OCI-LY7 (cell line): ENCODE results near the gene IMMP2L. TPM values are rescaled to one million over a fixed set of nuclear protein-coding genes. Genes with fewer than 3 reads are reported as not detected.

Experiments used
- BruUV-seq: library from RNA; stranded (reverse); fragments of 400-500 nt; replicated peaks from 2 replicates; lab custom pipeline; 2021; lab: Mats Ljungman, UMichigan
- CTCF ChIA-PET: fragments of 300-600 bp; sonication (Branson Sonifier 250); formaldehyde crosslinking; loops from one replicate; lab custom pipeline; 2022; ENCODE audit warnings: antibody characterized with exemption; ENCODE audit not compliant: unreplicated experiment; lab: Charles Lee
- POLR2A ChIA-PET: fragments of 300-600 bp; sonication (Branson Sonifier 250); formaldehyde crosslinking; loops from one replicate; lab custom pipeline; 2022; ENCODE audit warnings: antibody characterized with exemption; lab: Charles Lee
- DNase-seq: peaks from one replicate; pipeline ENCODE4 v3.0.0-alpha.2; 2015; ENCODE audit warnings: low spot score
- H2AFZ ChIP-seq: fragments of 200-600 bp; sonication (generic), shearing (Covaris generic); 2 replicates; pipeline ENCODE4 v1.6.1; 2014; ENCODE audit warnings: mild to moderate bottlenecking, antibody characterized with exemption, low read length, moderate library complexity
- H3K27ac ChIP-seq: fragments of 200-600 bp; sonication (generic); 2 replicates; pipeline ENCODE4 v1.5.1; 2014; ENCODE audit warnings: mixed run types, low read depth, mild to moderate bottlenecking, moderate library complexity, low read length, inconsistent platforms; ENCODE audit not compliant: poor library complexity, severe bottlenecking
- H3K36me3 ChIP-seq: fragments of 200-600 bp; sonication (generic); 2 replicates; pipeline ENCODE4 v1.6.1; 2014; ENCODE audit warnings: mild to moderate bottlenecking, antibody characterized with exemption, low read length, moderate library complexity, mixed read lengths; ENCODE audit not compliant: insufficient read depth
- H3K4me1 ChIP-seq: fragments of 200-600 bp; sonication (generic); 2 replicates; pipeline ENCODE4 v1.5.1; 2014; ENCODE audit warnings: mild to moderate bottlenecking, low read length; ENCODE audit not compliant: insufficient read depth, poor library complexity, severe bottlenecking
- H3K4me2 ChIP-seq: fragments of 200-600 bp; sonication (generic); 2 replicates; pipeline ENCODE4 v1.6.1; 2014; ENCODE audit warnings: mild to moderate bottlenecking, low read length
- H3K4me3 ChIP-seq: fragments of 200-600 bp; sonication (generic); 2 replicates; pipeline ENCODE4 v1.5.1; 2014; ENCODE audit warnings: mild to moderate bottlenecking, low read depth, low read length; ENCODE audit not compliant: poor library complexity, severe bottlenecking
- H3K79me2 ChIP-seq: fragments of 200-600 bp; sonication (generic); 2 replicates; pipeline ENCODE4 v1.6.1; 2016; ENCODE audit warnings: low read depth, mild to moderate bottlenecking, low read length, moderate library complexity, mixed read lengths; ENCODE audit not compliant: insufficient read depth
- H3K9me2 ChIP-seq: fragments of 200-600 bp; sonication (generic); 2 replicates; pipeline ENCODE4 v1.6.1; 2016; ENCODE audit warnings: mild to moderate bottlenecking, low read length, mixed read lengths; ENCODE audit not compliant: insufficient read depth
- H3K9me3 ChIP-seq: fragments of 200-600 bp; sonication (generic); 2 replicates; pipeline ENCODE4 v1.6.1; 2014; ENCODE audit warnings: mild to moderate bottlenecking, mixed run types, low read length, mixed read lengths
- H4K20me1 ChIP-seq: fragments of 200-600 bp; sonication (generic); 2 replicates; pipeline ENCODE4 v1.6.1; 2014; ENCODE audit warnings: mild to moderate bottlenecking, antibody characterized with exemption, low read length, moderate library complexity, mixed read lengths; ENCODE audit not compliant: insufficient read depth
- EZH2phosphoT487 ChIP-seq: fragments of 200-600 bp; sonication (generic); IDR thresholded peaks from 2 replicates; pipeline ENCODE4 v1.6.1; 2018; ENCODE audit warnings: low read depth, borderline replicate concordance, mild to moderate bottlenecking, mixed run types, antibody characterized with exemption, low read length, moderate library complexity, mixed read lengths
- intact Hi-C: fragments of 100-400 bp; cut with micrococcal nuclease; formaldehyde crosslinking; loops from one replicate; pipeline ENCODE4 v1.10.0; 2022; ENCODE audit not compliant: unreplicated experiment
- total RNA-seq, 2 experiments: library from RNA; depleted of rRNA in 1 of 2; stranded (reverse); fragments of >200 nt in 1 of 2; shearing (Covaris generic) in 1 of 2; gene quantifications; 2 replicates each; pipeline ENCODE4 v1.2.3, GENCODE V29; 2014 to 2022
- TF ChIP-seq, protein P1 (sequence below): fragments of 200-600 bp; sonication (generic); conservative IDR thresholded peaks from 2 replicates; pipeline ENCODE4 v1.5.1; 2014; ENCODE audit warnings: mild to moderate bottlenecking, antibody characterized with exemption, low read length, moderate library complexity, mixed read lengths

The IMMP2L gene
- total RNA-seq, 2 experiments from 2014 or later = 8.0 to 25.4 TPM

DNA sequence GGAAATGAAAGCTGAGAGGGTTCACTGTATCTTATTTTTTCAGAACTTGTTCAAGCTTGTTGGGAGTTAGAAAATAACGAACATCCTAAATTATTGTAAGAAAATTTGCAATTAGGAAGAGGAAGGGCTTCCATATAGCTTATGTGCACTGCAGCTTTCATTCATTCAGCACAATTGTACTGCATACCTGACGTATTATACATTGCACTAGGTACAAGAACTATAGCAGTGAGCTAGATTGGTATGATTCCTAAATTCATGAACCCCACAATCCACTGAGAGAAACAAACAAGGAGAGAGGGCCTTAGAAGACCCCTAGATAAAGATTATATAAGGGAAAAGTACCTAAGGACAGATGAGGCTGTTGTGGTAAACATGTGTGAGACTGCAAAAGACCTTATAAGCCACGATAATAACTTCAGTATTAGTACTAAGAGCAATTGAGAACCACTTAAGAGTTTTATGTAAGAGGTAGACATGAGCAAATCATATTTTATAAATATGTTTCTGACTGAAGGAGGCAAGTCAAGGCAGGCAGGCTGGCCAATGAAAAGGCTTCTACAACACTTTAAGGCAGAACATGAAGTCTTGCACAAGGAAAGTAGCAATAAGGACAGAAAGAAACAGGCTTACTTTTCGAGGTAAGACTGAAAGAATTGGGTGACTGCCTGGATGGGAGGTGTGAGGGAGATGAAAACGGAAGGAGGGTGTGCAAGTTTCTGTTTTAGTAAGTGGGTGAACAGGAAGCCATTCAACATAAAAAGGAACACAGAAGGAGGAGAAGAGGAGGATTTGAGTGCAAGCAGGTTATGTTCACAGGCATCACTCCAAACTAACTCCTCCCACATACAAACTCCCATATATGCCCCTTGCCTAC is 549.3 kb downstream of the IMMP2L start:
- Histone ChIP-seq H3K79me2 (no peaks in the 10 kb centered on the region), H2AFZ (no peak overlapping the region), H3K4me3 (no peak overlapping the region), H3K9me2 (no peaks in the 10 kb centered on the region), H3K27ac (no peak overlapping the region), H3K4me1 (no peaks in the 10 kb centered on the region), H3K9me3 (no peaks in the 10 kb centered on the region), H4K20me1 (no peaks in the 10 kb centered on the region), H3K36me3 (no peaks in the 10 kb centered on the region), H3K4me2 (peak overlapping the region; percentile 14; the same call in 1 of the 2 replicates)
- intact Hi-C loops = no loop called here
- TF ChIP-seq, protein P1, sequence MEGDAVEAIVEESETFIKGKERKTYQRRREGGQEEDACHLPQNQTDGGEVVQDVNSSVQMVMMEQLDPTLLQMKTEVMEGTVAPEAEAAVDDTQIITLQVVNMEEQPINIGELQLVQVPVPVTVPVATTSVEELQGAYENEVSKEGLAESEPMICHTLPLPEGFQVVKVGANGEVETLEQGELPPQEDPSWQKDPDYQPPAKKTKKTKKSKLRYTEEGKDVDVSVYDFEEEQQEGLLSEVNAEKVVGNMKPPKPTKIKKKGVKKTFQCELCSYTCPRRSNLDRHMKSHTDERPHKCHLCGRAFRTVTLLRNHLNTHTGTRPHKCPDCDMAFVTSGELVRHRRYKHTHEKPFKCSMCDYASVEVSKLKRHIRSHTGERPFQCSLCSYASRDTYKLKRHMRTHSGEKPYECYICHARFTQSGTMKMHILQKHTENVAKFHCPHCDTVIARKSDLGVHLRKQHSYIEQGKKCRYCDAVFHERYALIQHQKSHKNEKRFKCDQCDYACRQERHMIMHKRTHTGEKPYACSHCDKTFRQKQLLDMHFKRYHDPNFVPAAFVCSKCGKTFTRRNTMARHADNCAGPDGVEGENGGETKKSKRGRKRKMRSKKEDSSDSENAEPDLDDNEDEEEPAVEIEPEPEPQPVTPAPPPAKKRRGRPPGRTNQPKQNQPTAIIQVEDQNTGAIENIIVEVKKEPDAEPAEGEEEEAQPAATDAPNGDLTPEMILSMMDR = no peak
- no peak for TF ChIP-seq EZH2phosphoT487
- ChIA-PET POLR2A (no interaction called here), CTCF (no interaction called here)
- no peak for DNase-seq
- no TSS peak for BruUV-seq

GRCh38 chr7:111012149-111012548 is 550.1 kb downstream of the IMMP2L start:
- intact Hi-C loops = no loop called here
- Histone ChIP-seq H3K4me3 (no peak overlapping the region), H3K9me2 (no peaks in the 10 kb centered on the region), H3K4me1 (no peaks in the 10 kb centered on the region), H3K4me2 (no peak overlapping the region), H2AFZ (no peak overlapping the region), H3K36me3 (no peaks in the 10 kb centered on the region), H4K20me1 (no peaks in the 10 kb centered on the region), H3K9me3 (no peaks in the 10 kb centered on the region), H3K79me2 (no peaks in the 10 kb centered on the region), H3K27ac (no peak overlapping the region)
- ChIA-PET CTCF (no interaction called here), POLR2A (no interaction called here)
- no TSS peak for BruUV-seq
- DNase-seq = no peak
- TF ChIP-seq EZH2phosphoT487 = no peak
- TF ChIP-seq, protein P1 = no peak

DNA sequence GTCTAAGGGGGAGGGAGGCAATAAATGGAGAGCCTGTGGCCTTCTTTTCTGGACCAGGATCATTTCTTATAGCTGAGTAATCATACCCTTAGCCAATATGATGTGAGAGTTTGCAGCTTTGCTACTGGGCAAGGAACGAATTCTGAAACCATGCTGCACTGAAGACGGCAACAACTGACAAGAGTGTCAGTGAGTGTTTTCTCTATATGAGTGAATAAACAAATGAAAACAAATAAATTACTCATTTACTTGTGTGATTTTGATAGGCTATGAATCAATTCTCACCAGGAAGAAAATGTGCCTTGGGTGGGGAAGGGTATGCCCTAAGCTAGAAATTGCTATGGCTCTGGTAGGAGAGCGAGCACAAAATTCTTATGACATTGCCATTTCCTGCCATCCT is 550.8 kb downstream of the IMMP2L start:
- Histone ChIP-seq H3K4me3 (no peak overlapping the region), H3K4me1 (no peaks in the 10 kb centered on the region), H2AFZ (no peak overlapping the region), H3K4me2 (no peak overlapping the region), H3K79me2 (no peaks in the 10 kb centered on the region), H3K9me3 (no peaks in the 10 kb centered on the region), H3K27ac (no peak overlapping the region), H3K9me2 (no peaks in the 10 kb centered on the region), H4K20me1 (no peaks in the 10 kb centered on the region), H3K36me3 (no peaks in the 10 kb centered on the region)
- no TSS peak for BruUV-seq
- no peak for DNase-seq
- POLR2A ChIA-PET = no interaction called here
- TF ChIP-seq, protein P1 = no peak
- TF ChIP-seq EZH2phosphoT487 = no peak
- intact Hi-C loops = no loop called here
- CTCF ChIA-PET = no interaction called here
